B cell (primary cell): ENCODE data around the gene EPSTI1. TPM values are rescaled to one million over a fixed set of nuclear protein-coding genes. Genes with fewer than 3 reads are reported as not detected.

Experiments used
- ATAC-seq: fragments of 200-7000 bp; cut with Tn5 transposase; one replicate; pipeline ENCODE4 v1.10.0; 2021; ENCODE audit warnings: low read depth, mild to moderate bottlenecking, moderate number of reproducible peaks, moderate library complexity
- CTCF ChIA-PET: fragments of 350-600 bp; sonication (Branson Sonifier 250); formaldehyde crosslinking; loops from one replicate; lab custom pipeline; 2021; ENCODE audit warnings: antibody characterized with exemption, inconsistent platforms; lab: Charles Lee
- POLR2A ChIA-PET: fragments of 350-600 bp; sonication (Branson Sonifier 250); formaldehyde crosslinking; loops from one replicate; lab custom pipeline; 2021; ENCODE audit warnings: antibody characterized with exemption; lab: Charles Lee
- DNase-seq: peaks from one replicate; pipeline ENCODE4 v3.0.0; 2013
- H2AFZ ChIP-seq: 2 replicates; pipeline ENCODE4 v1.6.1; 2012; ENCODE audit warnings: mild to moderate bottlenecking, low read depth, low read length; ENCODE audit not compliant: insufficient read depth, poor library complexity, severe bottlenecking
- H3K27ac ChIP-seq, 2 donors: 1 replicate in 1 of 2; 2 replicates in 1 of 2; pipeline ENCODE4 v1.5.1; 2012 to 2013; ENCODE audit warnings: low read length in 2 of 2, mild to moderate bottlenecking in 2 of 2, moderate library complexity in 1 of 2
- H3K27me3 ChIP-seq, 4 experiments: fragments of 200-600 bp in 1 of 4; sonication (generic) in 1 of 4; replicated peaks in 1 of 4; 1 replicate in 2 of 4; 2 replicates in 2 of 4; pipeline versions ENCODE4 v1.6.1 to v1.7.0; 2013 to 2016; ENCODE audit warnings: low read length in 3 of 4, mild to moderate bottlenecking in 2 of 4, mixed read lengths in 1 of 4, moderate library complexity in 1 of 4; ENCODE audit not compliant: insufficient read depth in 4 of 4, control insufficient read depth in 3 of 4; ENCODE audit errors: control extremely low read depth in 1 of 4
- H3K36me3 ChIP-seq, 2 experiments: replicated peaks in 1 of 2; 1 replicate in 1 of 2; 2 replicates in 1 of 2; pipeline versions ENCODE4 v1.6.1 to v1.7.1; 2013; ENCODE audit warnings: low read length in 1 of 2; ENCODE audit not compliant: insufficient read depth in 2 of 2, control insufficient read depth in 1 of 2; ENCODE audit errors: control extremely low read depth in 1 of 2, extremely low read depth in 1 of 2
- H3K4me1 ChIP-seq, 2 donors: fragments of 200-600 bp in 1 of 2; sonication (generic) in 1 of 2; 1 replicate in 1 of 2; 2 replicates in 1 of 2; pipeline versions ENCODE4 v1.5.1 to v1.6.1; 2013 to 2017; ENCODE audit warnings: low read length in 2 of 2; ENCODE audit not compliant: control insufficient read depth in 2 of 2, insufficient read depth in 2 of 2
- H3K4me2 ChIP-seq: replicated peaks from 2 replicates; pipeline ENCODE3; 2012; ENCODE audit warnings: mild to moderate bottlenecking, low read depth, low read length; ENCODE audit not compliant: poor library complexity, severe bottlenecking
- H3K4me3 ChIP-seq, 5 experiments: fragments of 200-600 bp in 1 of 5; sonication (generic) in 1 of 5; 1 replicate in 3 of 5; 2 replicates in 2 of 5; pipeline versions ENCODE4 v1.5.1 to v1.7.0; 2011 to 2016; ENCODE audit warnings: low read length in 4 of 5, mild to moderate bottlenecking in 4 of 5, low read depth in 2 of 5, control low read depth in 1 of 5, moderate library complexity in 1 of 5; ENCODE audit not compliant: insufficient read depth in 1 of 5; ENCODE audit errors: control extremely low read depth in 1 of 5, extremely low read depth in 1 of 5
- H3K79me2 ChIP-seq: fragments of 200-600 bp; sonication (generic); one replicate; pipeline ENCODE4 v1.6.0; 2016; ENCODE audit warnings: low read length; ENCODE audit not compliant: control insufficient read depth, insufficient read depth
- H3K9ac ChIP-seq: fragments of 200-600 bp; sonication (generic); 2 replicates; pipeline ENCODE4 v1.6.1; 2017; ENCODE audit warnings: mild to moderate bottlenecking, low read length, moderate library complexity
- H3K9me3 ChIP-seq, 3 donors: one replicate each; pipeline versions ENCODE4 v1.6.1 to v1.7.1; 2013; ENCODE audit warnings: low read length in 2 of 3; ENCODE audit not compliant: control insufficient read depth in 2 of 3, insufficient read depth in 1 of 3; ENCODE audit errors: control extremely low read depth in 1 of 3
- H4K20me1 ChIP-seq: 2 replicates; pipeline ENCODE4 v1.6.0; 2012; ENCODE audit warnings: mild to moderate bottlenecking, low read length; ENCODE audit not compliant: insufficient read depth, control insufficient read depth, poor library complexity, severe bottlenecking
- H3K27ac Mint-ChIP-seq: one replicate; pipeline ENCODE4 v1.8.0; 2021; ENCODE audit warnings: mixed read lengths
- H3K27me3 Mint-ChIP-seq: one replicate; pipeline ENCODE4 v1.8.0; 2021; ENCODE audit warnings: mixed read lengths
- H3K4me1 Mint-ChIP-seq: one replicate; pipeline ENCODE4 v1.8.0; 2021; ENCODE audit warnings: mixed read lengths
- H3K4me3 Mint-ChIP-seq: one replicate; pipeline ENCODE4 v1.8.0; 2021; ENCODE audit warnings: mixed read lengths
- H3K9me3 Mint-ChIP-seq: one replicate; pipeline ENCODE4 v1.8.0; 2022; ENCODE audit warnings: mixed read lengths; ENCODE audit not compliant: insufficient read depth
- EZH2 ChIP-seq: IDR thresholded peaks from 2 replicates; pipeline ENCODE4 v1.6.1; 2012; ENCODE audit warnings: borderline replicate concordance, low read depth, mild to moderate bottlenecking, moderate library complexity, low read length; ENCODE audit not compliant: insufficient read depth, poor library complexity, severe bottlenecking
- WGBS: methylation state at CpG from one replicate; pipeline ENCODE4 v1.1.5; 2013; ENCODE audit warnings: missing lambda C conversion rate; ENCODE audit not compliant: insufficient coverage; 5-methylcytosine and 5-hydroxymethylcytosine counted together
- intact Hi-C: fragments of 100-400 bp; cut with micrococcal nuclease; formaldehyde crosslinking; loops from one replicate; pipeline ENCODE4 v1.10.0; 2022
- polyA plus RNA-seq: library from polyadenylated mRNA; depleted of rRNA; stranded (reverse); fragments of >200 nt; gene quantifications from 2 replicates; pipeline ENCODE4 v1.2.3, GENCODE V29; 2012
- total RNA-seq, 2 donors: library from RNA; stranded (reverse); fragments of 120-200 nt in 1 of 2; gene quantifications; 1 replicate in 1 of 2; 2 replicates in 1 of 2; pipeline versions ENCODE4 v1.2.3 to v1.2.4, GENCODE V29; 2013 to 2022
- TF ChIP-seq, protein P1 (sequence below): fragments of 200-600 bp; IDR thresholded peaks from one replicate; pipeline ENCODE4 v1.8.0; 2022; ENCODE audit warnings: antibody characterized with exemption, mild to moderate bottlenecking

EPSTI1 gene
- total and polyA plus RNA-seq, 2 donors (not counting 1 experiment from before 2014, with no cell fraction given): 13.4 to 41.8 TPM

DNA sequence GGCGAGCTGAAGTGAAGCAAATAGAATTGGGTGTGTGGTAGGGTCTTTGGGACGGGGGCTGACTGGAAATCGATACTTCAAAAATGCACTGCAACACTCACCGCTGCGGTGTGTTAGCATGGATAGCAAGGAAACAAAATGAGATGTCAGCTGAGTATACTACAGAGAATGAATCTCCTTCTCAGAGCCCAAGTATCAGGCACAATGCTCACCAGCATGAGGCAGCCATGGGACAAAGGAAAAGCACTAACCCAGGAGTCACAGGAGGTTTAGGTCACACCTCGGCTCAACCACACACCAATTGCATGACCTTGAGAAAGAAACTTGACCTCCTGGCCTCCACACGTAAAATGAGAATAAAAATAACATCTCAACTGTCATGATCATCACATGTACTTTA is 136.6 kb downstream of the EPSTI1 start:
- ChIA-PET CTCF (no interaction called here), POLR2A (no interaction called here)
- 84% methylated on average over 4 of the region's 7 CpGs for WGBS
- Histone ChIP-seq H3K4me3 (no peak overlapping the region), H3K27me3 (no peaks in the 10 kb centered on the region), H2AFZ (no peak overlapping the region), H3K4me1 (no peaks in the 10 kb centered on the region), H3K79me2 (no peaks in the 10 kb centered on the region), H4K20me1 (no peaks in the 10 kb centered on the region), H3K4me2 (no peak overlapping the region), H3K27ac (no peak overlapping the region), H3K9me3 (no peaks in the 10 kb centered on the region), H3K36me3 (no peaks in the 10 kb centered on the region), H3K9ac (no peak overlapping the region)
- no peak for DNase-seq
- intact Hi-C loops: no loop called here
- Mint-ChIP-seq H3K27me3 (peaks cover 9% of the 10 kb centered on the region), H3K9me3 (no peaks in the 10 kb centered on the region), H3K27ac (no peak overlapping the region), H3K4me3 (no peak overlapping the region), H3K4me1 (no peaks in the 10 kb centered on the region)
- ATAC-seq: no peak
- TF ChIP-seq EZH2: no peak
- TF ChIP-seq, protein P1, sequence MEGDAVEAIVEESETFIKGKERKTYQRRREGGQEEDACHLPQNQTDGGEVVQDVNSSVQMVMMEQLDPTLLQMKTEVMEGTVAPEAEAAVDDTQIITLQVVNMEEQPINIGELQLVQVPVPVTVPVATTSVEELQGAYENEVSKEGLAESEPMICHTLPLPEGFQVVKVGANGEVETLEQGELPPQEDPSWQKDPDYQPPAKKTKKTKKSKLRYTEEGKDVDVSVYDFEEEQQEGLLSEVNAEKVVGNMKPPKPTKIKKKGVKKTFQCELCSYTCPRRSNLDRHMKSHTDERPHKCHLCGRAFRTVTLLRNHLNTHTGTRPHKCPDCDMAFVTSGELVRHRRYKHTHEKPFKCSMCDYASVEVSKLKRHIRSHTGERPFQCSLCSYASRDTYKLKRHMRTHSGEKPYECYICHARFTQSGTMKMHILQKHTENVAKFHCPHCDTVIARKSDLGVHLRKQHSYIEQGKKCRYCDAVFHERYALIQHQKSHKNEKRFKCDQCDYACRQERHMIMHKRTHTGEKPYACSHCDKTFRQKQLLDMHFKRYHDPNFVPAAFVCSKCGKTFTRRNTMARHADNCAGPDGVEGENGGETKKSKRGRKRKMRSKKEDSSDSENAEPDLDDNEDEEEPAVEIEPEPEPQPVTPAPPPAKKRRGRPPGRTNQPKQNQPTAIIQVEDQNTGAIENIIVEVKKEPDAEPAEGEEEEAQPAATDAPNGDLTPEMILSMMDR: no peak

DNA sequence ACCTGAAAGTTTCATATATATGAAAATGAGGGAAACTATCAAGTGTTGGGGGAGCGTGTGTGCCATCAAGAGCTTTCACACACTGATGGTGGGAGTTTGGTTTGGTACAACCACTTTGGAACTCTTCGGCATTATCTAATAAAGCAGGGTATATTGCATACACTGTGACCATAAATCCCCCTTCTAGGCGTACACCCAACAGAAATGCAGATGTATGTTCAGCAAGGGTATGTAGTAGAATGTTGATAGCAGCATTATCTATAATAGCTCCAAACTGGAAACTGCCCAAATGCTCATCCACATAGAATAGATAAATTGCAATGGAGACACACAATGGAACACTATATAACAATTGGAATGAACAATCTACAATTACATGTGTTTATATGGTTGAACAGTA is 139.9 kb downstream of the EPSTI1 start:
- H3K4me1 Mint-ChIP-seq: no peaks in the 10 kb centered on the region
- no peaks in the 10 kb centered on the region for H3K9me3 Mint-ChIP-seq
- no peak overlapping the region for H3K4me2 ChIP-seq
- H3K4me3 Mint-ChIP-seq: no peak overlapping the region
- H3K36me3 ChIP-seq: no peaks in the 10 kb centered on the region
- TF ChIP-seq, protein P1: no peak
- TF ChIP-seq EZH2: no peak
- ChIA-PET CTCF (no interaction called here), POLR2A (no interaction called here)
- intact Hi-C loops: no loop called here
- H3K27me3 Mint-ChIP-seq: peaks cover 9% of the 10 kb centered on the region
- no peaks in the 10 kb centered on the region for H3K79me2 ChIP-seq
- no peaks in the 10 kb centered on the region for H3K9me3 ChIP-seq
- H3K27ac Mint-ChIP-seq: no peak overlapping the region
- no peak overlapping the region for H2AFZ ChIP-seq
- H4K20me1 ChIP-seq: no peaks in the 10 kb centered on the region
- no peak for ATAC-seq
- no peak overlapping the region for H3K9ac ChIP-seq
- no peaks in the 10 kb centered on the region for H3K27me3 ChIP-seq
- no CpG with 5 or more reads among the region's 3 CpGs for WGBS
- H3K27ac ChIP-seq: no peak overlapping the region
- no peaks in the 10 kb centered on the region for H3K4me1 ChIP-seq
- DNase-seq: no peak
- H3K4me3 ChIP-seq: no peak overlapping the region
